Naive thymus-derived CD4-positive, alpha-beta T cell (primary cell): ENCODE measurements around the gene ARMC2. TPM values are rescaled to one million over a fixed set of nuclear protein-coding genes. Genes with fewer than 3 reads are reported as not detected.
"Not testable (repeated sequence)": the region's sequence is repeated elsewhere in the genome, so short reads cannot be mapped to it uniquely, and the experiment has no call there.

Source experiments
- ATAC-seq: fragments of 150-1000 bp; cut with Tn5 transposase; 2 replicates; pipeline ENCODE4 v1.10.0; 2021; ENCODE audit warnings: mild to moderate bottlenecking, moderate library complexity
- CTCF ChIA-PET: fragments of 350-600 bp; sonication (Branson Sonifier 250); formaldehyde crosslinking; loops from one replicate; lab custom pipeline; 2021; ENCODE audit warnings: antibody characterized with exemption; lab: Charles Lee
- POLR2A ChIA-PET: fragments of 350-600 bp; sonication (Branson Sonifier 250); formaldehyde crosslinking; loops from one replicate; lab custom pipeline; 2021; ENCODE audit warnings: antibody characterized with exemption, inconsistent platforms; lab: Charles Lee
- DNase-seq, 9 donors: peaks; one replicate each; pipeline versions ENCODE4 v3.0.0 to v3.0.0-alpha.2; 2020 to 2022; ENCODE audit warnings: mixed read lengths in 1 of 9
- H3K27ac ChIP-seq: one replicate; pipeline ENCODE4 v1.7.0; 2013; ENCODE audit warnings: mild to moderate bottlenecking, low read depth, low read length, moderate library complexity
- H3K27me3 ChIP-seq, 2 donors: one replicate each; pipeline ENCODE4 v1.7.0; 2013; ENCODE audit warnings: low read length in 2 of 2, mild to moderate bottlenecking in 2 of 2, moderate library complexity in 2 of 2; ENCODE audit not compliant: control insufficient read depth in 2 of 2, insufficient read depth in 2 of 2
- H3K36me3 ChIP-seq, 3 experiments: 1 replicate in 2 of 3; 2 replicates in 1 of 3; pipeline ENCODE4 v1.7.0; 2013; ENCODE audit warnings: low read length in 3 of 3, mild to moderate bottlenecking in 3 of 3, moderate library complexity in 1 of 3; ENCODE audit not compliant: insufficient read depth in 3 of 3, control insufficient read depth in 2 of 3
- H3K4me1 ChIP-seq, 2 donors: one replicate each; pipeline ENCODE4 v1.7.0; 2013; ENCODE audit warnings: low read length in 2 of 2, mild to moderate bottlenecking in 2 of 2, moderate library complexity in 1 of 2; ENCODE audit not compliant: control insufficient read depth in 2 of 2, insufficient read depth in 2 of 2
- H3K4me3 ChIP-seq: 2 replicates; pipeline ENCODE4 v1.7.0; 2013; ENCODE audit warnings: mild to moderate bottlenecking, low read length
- H3K9me3 ChIP-seq, 3 experiments: 1 replicate in 2 of 3; 2 replicates in 1 of 3; pipeline ENCODE4 v1.7.0; 2013; ENCODE audit warnings: low read length in 3 of 3; ENCODE audit not compliant: control insufficient read depth in 2 of 3
- H3K27ac Mint-ChIP-seq, 9 donors: one replicate each; pipeline ENCODE4 v1.8.0; 2020 to 2022; ENCODE audit warnings: mixed read lengths in 9 of 9, mild to moderate bottlenecking in 8 of 9, moderate library complexity in 5 of 9, inconsistent platforms in 2 of 9
- H3K27me3 Mint-ChIP-seq, 5 donors: one replicate each; pipeline ENCODE4 v1.8.0; 2021 to 2022; ENCODE audit warnings: mixed read lengths in 5 of 5, mild to moderate bottlenecking in 1 of 5
- H3K36me3 Mint-ChIP-seq, 5 donors: one replicate each; pipeline ENCODE4 v1.8.0; 2020 to 2022; ENCODE audit warnings: mixed read lengths in 5 of 5, mild to moderate bottlenecking in 3 of 5, inconsistent platforms in 1 of 5
- H3K4me1 Mint-ChIP-seq, 7 donors: one replicate each; pipeline ENCODE4 v1.8.0; 2020 to 2022; ENCODE audit warnings: mixed read lengths in 7 of 7, mild to moderate bottlenecking in 3 of 7, inconsistent platforms in 1 of 7
- H3K4me3 Mint-ChIP-seq, 10 donors: one replicate each; pipeline ENCODE4 v1.8.0; 2020 to 2022; ENCODE audit warnings: mild to moderate bottlenecking in 10 of 10, mixed read lengths in 10 of 10, moderate library complexity in 6 of 10, inconsistent platforms in 2 of 10
- H3K9me3 Mint-ChIP-seq, 11 donors: one replicate each; pipeline ENCODE4 v1.8.0; 2020 to 2022; ENCODE audit warnings: mixed read lengths in 11 of 11, mild to moderate bottlenecking in 4 of 11, inconsistent platforms in 1 of 11, moderate library complexity in 1 of 11
- intact Hi-C, 2 donors: fragments of 100-400 bp; cut with micrococcal nuclease; formaldehyde crosslinking; loops; one replicate each; pipeline ENCODE4 v1.15.1; 2023
- polyA plus RNA-seq, 2 donors: library from polyadenylated mRNA; unstranded; fragments of 300-500 nt; fragmentation: Illumina TruSeq; gene quantifications; one replicate each; pipeline ENCODE4 v1.2.3, GENCODE V29; 2021
- total RNA-seq, 6 experiments: library from RNA in 5 of 6; stranded (reverse) in 5 of 6; gene quantifications; 1 replicate in 5 of 6; 2 replicates in 1 of 6; pipeline ENCODE4 v1.2.3 and lab custom pipeline; 2021 to 2026

The ARMC2 gene
- total and polyA plus RNA-seq, 7 experiments from 2014 or later, result 3.6 to 12.7 (median 7.1) TPM

GRCh38 chr6:108974201-108974600, 126.0 kb downstream of the ARMC2 start:
- intact Hi-C loops, result no loop called here
- H3K4me1 Mint-ChIP-seq, result peaks cover 0 to 11% (median 0%) of the 10 kb centered on the region in 7 donors
- POLR2A ChIA-PET, result no interaction called here

DNA sequence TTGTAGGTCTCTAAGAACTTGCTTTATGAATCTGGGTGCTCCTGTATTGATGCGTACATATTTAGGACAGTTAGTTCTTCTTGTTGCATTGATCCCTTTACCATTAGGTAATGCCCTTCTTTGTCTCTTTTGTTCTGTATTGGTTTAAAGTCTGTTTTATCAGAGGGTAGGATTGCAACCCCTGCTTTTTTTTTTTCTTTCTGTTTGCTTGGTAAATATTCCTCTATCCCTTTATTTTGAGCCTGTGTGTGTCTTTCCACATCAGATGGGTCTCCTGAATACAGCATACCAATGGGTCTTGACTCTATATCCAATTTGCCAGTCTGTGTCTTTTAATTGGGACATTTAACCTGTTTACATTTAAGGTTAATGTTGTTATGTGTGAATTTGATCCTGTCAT, 130.4 kb downstream of the ARMC2 start:
- H3K27me3 ChIP-seq, ATAC-seq, H3K9me3 ChIP-seq, H3K36me3 ChIP-seq, CTCF ChIA-PET, H3K4me1 ChIP-seq, H3K4me3 ChIP-seq, H3K4me3 Mint-ChIP-seq, intact Hi-C loops, POLR2A ChIA-PET, H3K27ac ChIP-seq, H3K4me1 Mint-ChIP-seq, DNase-seq, H3K27ac Mint-ChIP-seq: not testable (repeated sequence)
- peaks cover 16 to 59% (median 53%) of the 10 kb centered on the region in 5 donors for H3K36me3 Mint-ChIP-seq
- peaks cover 0 to 34% (median 0%) of the 10 kb centered on the region in 5 donors for H3K27me3 Mint-ChIP-seq
- peaks cover 10 to 73% (median 33%) of the 10 kb centered on the region in 11 donors for H3K9me3 Mint-ChIP-seq

More at GRCh38 chr6:108974201-108974600, 126.0 kb downstream of the ARMC2 start:
- Mint-ChIP-seq H3K36me3 (peaks cover 8 to 42% (median 27%) of the 10 kb centered on the region in 5 donors), H3K9me3 (peaks cover 0 to 39% (median 17%) of the 10 kb centered on the region in 11 donors), H3K27me3 (peaks cover 0 to 34% (median 0%) of the 10 kb centered on the region in 5 donors), H3K4me3 (no peak overlapping the region), H3K27ac (no peak overlapping the region)
- H3K27ac ChIP-seq, result no peak overlapping the region
- ATAC-seq, result no peak
- H3K4me1 ChIP-seq, result no peaks in the 10 kb centered on the region
- no peaks in the 10 kb centered on the region for H3K27me3 ChIP-seq
- CTCF ChIA-PET, result no interaction called here
- no peaks in the 10 kb centered on the region for H3K36me3 ChIP-seq
- H3K9me3 ChIP-seq, result no peaks in the 10 kb centered on the region
- DNase-seq, result no peak
- H3K4me3 ChIP-seq, result no peak overlapping the region

DNA sequence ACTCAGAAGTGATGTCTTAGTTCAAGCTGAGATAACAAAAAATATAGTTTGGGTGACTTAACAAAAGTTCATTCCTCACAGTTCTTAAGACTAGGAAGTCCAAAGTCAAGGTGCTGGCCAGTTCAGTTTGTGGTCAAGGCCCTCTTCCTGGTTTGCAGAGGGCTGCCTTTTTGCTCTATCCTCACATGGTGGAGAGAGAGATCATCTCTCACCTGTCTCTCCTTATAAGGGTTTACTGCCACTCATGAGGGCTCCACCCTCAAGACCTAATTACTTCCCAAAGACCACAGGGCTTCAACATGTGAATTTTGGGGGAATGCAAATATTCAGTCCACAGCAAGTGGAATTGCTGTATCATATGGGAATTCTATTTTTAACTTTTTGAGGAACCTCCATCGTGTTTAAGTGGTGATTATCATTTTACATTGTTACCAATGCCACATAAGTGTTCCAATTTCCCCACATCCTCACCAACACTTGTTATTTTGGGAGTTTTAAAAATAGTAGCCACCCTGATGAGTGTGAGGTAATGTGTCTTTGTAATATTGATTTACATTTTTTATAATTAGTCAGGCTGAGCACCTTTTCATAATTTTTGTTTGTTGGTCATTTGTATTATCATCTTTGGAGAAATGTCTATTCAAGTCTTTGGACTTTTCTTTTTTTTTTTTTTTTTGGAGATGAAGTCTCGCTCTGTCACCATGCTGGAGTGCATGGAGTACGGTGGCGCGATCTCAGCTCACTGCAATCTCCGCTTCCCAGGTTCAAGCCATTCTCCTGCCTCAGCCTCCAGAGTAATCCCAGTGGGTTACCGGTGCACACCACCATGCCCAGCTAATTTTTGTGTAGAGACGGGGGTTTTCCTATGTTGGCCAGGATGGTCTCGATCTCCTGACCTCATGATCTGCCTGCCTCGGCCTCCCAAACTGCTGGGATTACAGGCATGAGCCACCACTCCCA, 134.2 kb downstream of the ARMC2 start:
- peaks cover 0 to 20% (median 0%) of the 10 kb centered on the region in 5 donors for H3K27me3 Mint-ChIP-seq
- H3K9me3 Mint-ChIP-seq, result peaks cover 2 to 55% (median 23%) of the 10 kb centered on the region in 11 donors
- ChIA-PET POLR2A (interaction anchor here (0.5 kb wide), 1 partner anchor 40 kb away, joined by 3 read pairs; no protein-coding TSS in a partner anchor), CTCF (interaction anchor here (0.6 kb wide), 1 partner anchor 334 kb away, joined by 5 read pairs; no protein-coding TSS in a partner anchor)
- Histone ChIP-seq H3K27me3 (no peaks in the 10 kb centered on the region), H3K9me3 (no peaks in the 10 kb centered on the region), H3K27ac (no peak overlapping the region), H3K4me3 (no peak overlapping the region), H3K4me1 (no peaks in the 10 kb centered on the region), H3K36me3 (peaks cover 0 to 5% (median 0%) of the 10 kb centered on the region in 3 experiments)
- intact Hi-C loops, result loop anchor here in 1 of 2 donors (1.0 kb wide), 1 partner anchor 24 kb away; no protein-coding TSS in a partner anchor
- H3K27ac Mint-ChIP-seq, result no peak overlapping the region
- no peak overlapping the region for H3K4me3 Mint-ChIP-seq
- H3K4me1 Mint-ChIP-seq, result peaks cover 0 to 7% (median 0%) of the 10 kb centered on the region in 7 donors
- no peak for DNase-seq
- H3K36me3 Mint-ChIP-seq, result peaks cover 15 to 62% (median 56%) of the 10 kb centered on the region in 5 donors
- ATAC-seq, result no peak

DNA sequence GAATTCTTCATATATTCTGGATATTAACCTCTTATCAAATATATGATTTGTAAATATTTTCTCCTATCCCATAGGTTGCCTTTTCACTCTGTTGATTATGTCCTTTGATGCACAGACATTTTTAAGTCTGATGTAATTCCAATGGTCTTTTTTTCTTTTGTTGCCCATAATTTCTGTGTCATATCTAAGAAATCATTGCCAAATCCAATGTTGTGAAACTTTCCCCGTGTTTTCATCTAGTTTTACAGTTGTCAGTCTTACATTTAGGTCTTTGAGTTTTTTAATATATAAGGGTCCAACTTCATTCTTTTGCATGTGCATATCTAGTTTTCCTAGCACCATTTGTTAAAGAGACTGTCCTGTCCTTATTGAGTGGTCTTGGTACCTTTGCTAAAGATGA, 134.9 kb downstream of the ARMC2 start:
- no peak for ATAC-seq

DNA sequence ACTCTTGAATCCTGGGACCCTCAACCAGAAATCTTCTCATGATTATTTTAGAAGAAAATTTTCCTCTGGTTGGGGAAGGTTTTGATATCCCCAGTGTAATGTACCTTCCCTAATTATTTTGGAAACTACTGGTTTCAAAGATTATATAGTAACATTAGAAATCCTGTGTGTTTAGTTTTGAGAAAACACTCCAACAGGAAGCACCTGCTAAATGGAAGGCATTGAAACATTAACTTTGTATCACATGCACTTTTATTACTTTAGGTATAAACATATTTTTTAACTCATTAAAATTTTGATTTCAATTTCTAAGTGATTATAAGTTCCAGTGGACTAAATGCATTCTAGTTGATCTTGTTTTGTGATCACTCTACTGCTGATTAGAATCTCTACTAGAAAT, 137.1 kb downstream of the ARMC2 start:
- H3K36me3 ChIP-seq, result peaks cover 6 to 19% (median 13%) of the 10 kb centered on the region in 3 experiments
- no peak overlapping the region for H3K27ac ChIP-seq
- no peak overlapping the region for H3K4me3 ChIP-seq
- Mint-ChIP-seq H3K4me3 (no peak overlapping the region), H3K4me1 (peaks cover 0 to 12% (median 0%) of the 10 kb centered on the region in 7 donors), H3K27ac (no peak overlapping the region), H3K9me3 (peaks cover 0 to 27% (median 6%) of the 10 kb centered on the region in 11 donors), H3K27me3 (no peaks in the 10 kb centered on the region), H3K36me3 (peaks cover 12 to 59% (median 44%) of the 10 kb centered on the region in 5 donors)
- ChIA-PET CTCF (interaction anchor here (0.7 kb wide), 1 partner anchor 441 kb away, joined by 3 read pairs; no protein-coding TSS in a partner anchor), POLR2A (no interaction called here)
- H3K27me3 ChIP-seq, result no peaks in the 10 kb centered on the region
- intact Hi-C loops, result no loop called here
- H3K9me3 ChIP-seq, result no peaks in the 10 kb centered on the region
- DNase-seq (no peak), ATAC-seq (no peak)
- H3K4me1 ChIP-seq, result no peaks in the 10 kb centered on the region

More for the DNA sequence above, 134.9 kb downstream of the ARMC2 start:
- H3K27ac Mint-ChIP-seq, result no peak overlapping the region
- H3K4me3 Mint-ChIP-seq, result no peak overlapping the region
- intact Hi-C loops, result loop anchor here in 1 of 2 donors (1.0 kb wide), 1 partner anchor 25 kb away; no protein-coding TSS in a partner anchor
- H3K36me3 ChIP-seq, result peaks cover 0 to 6% (median under 1%) of the 10 kb centered on the region in 3 experiments
- no peaks in the 10 kb centered on the region for H3K4me1 ChIP-seq
- no peaks in the 10 kb centered on the region for H3K9me3 ChIP-seq
- peaks cover 2 to 48% (median 17%) of the 10 kb centered on the region in 11 donors for H3K9me3 Mint-ChIP-seq
- H3K36me3 Mint-ChIP-seq, result peaks cover 19 to 59% (median 55%) of the 10 kb centered on the region in 5 donors
- H3K4me3 ChIP-seq, result no peak overlapping the region
- no peak for DNase-seq
- ChIA-PET POLR2A (no interaction called here), CTCF (no interaction called here)
- H3K27me3 Mint-ChIP-seq, result peaks cover 0 to 13% (median 0%) of the 10 kb centered on the region in 5 donors
- H3K27me3 ChIP-seq, result no peaks in the 10 kb centered on the region
- H3K27ac ChIP-seq, result no peak overlapping the region
- H3K4me1 Mint-ChIP-seq, result peaks cover 0 to 7% (median 0%) of the 10 kb centered on the region in 7 donors

GRCh38 chr6:108987156-108987555, 138.9 kb downstream of the ARMC2 start:
- Histone ChIP-seq H3K27me3 (no peaks in the 10 kb centered on the region), H3K27ac (no peak overlapping the region), H3K4me3 (no peak overlapping the region), H3K9me3 (no peaks in the 10 kb centered on the region), H3K4me1 (no peaks in the 10 kb centered on the region), H3K36me3 (peaks cover 6 to 36% (median 27%) of the 10 kb centered on the region in 3 experiments)
- Mint-ChIP-seq H3K9me3 (peaks cover 0 to 9% (median 2%) of the 10 kb centered on the region in 11 donors), H3K27me3 (no peaks in the 10 kb centered on the region), H3K36me3 (peaks cover 13 to 68% (median 53%) of the 10 kb centered on the region in 5 donors), H3K4me1 (peaks cover 0 to 16% (median 0%) of the 10 kb centered on the region in 7 donors), H3K27ac (no peak overlapping the region), H3K4me3 (no peak overlapping the region)
- ChIA-PET CTCF (interaction anchor here (0.8 to 1.3 kb wide), 3 partner anchors 12 to 87 kb away, joined by 3 to 4 read pairs (median 3); no protein-coding TSS in a partner anchor), POLR2A (interaction anchor here (0.5 to 1.4 kb wide), 4 partner anchors 20 to 991 kb away, joined by 3 to 4 read pairs (median 4); no protein-coding TSS in a partner anchor)
- ATAC-seq, result no peak
- no peak for DNase-seq
- intact Hi-C loops, result no loop called here
